HAP-1 (cell line): Measurements from ENCODE around the gene TSPAN33.
"Not testable (repeated sequence)": the region's sequence is repeated elsewhere in the genome, so short reads cannot be mapped to it uniquely, and the experiment has no call there.

Experiments used
- DNase-seq, 2 experiments: peaks; one replicate each; pipeline ENCODE4 v3.0.0-alpha.2; 2016 to 2020; ENCODE audit warnings: low spot score in 2 of 2
- H3K27me3 ChIP-seq: fragments of 250-450 bp; sonication (Bioruptor Pico); 2 replicates; pipeline ENCODE4 v1.5.1; 2020; ENCODE audit warnings: low read depth, mild to moderate bottlenecking, moderate library complexity
- H3K36me3 ChIP-seq: fragments of 250-450 bp; sonication (Bioruptor Pico); replicated peaks from 2 replicates; pipeline ENCODE4 v1.5.1; 2020; ENCODE audit warnings: mild to moderate bottlenecking
- H3K4me1 ChIP-seq: fragments of 250-450 bp; sonication (Bioruptor Pico); 2 replicates; pipeline ENCODE4 v1.5.1; 2020; ENCODE audit warnings: mild to moderate bottlenecking
- H3K4me3 ChIP-seq: fragments of 250-450 bp; sonication (Bioruptor Pico); 2 replicates; pipeline ENCODE4 v1.5.1; 2020; ENCODE audit warnings: mild to moderate bottlenecking, moderate library complexity
- H3K9me3 ChIP-seq: fragments of 250-450 bp; sonication (Bioruptor Pico); 2 replicates; pipeline ENCODE4 v1.5.1; 2020; ENCODE audit warnings: mild to moderate bottlenecking, moderate library complexity
- in situ Hi-C: fragments of 300-500 bp; cut with MboI; formaldehyde crosslinking; loops from 3 replicates; pipeline ENCODE4 v1.14.3; 2020; ENCODE audit warnings: low sequenced_read_pairs, inconsistent platforms, mixed read lengths

TSPAN33 gene

DNA sequence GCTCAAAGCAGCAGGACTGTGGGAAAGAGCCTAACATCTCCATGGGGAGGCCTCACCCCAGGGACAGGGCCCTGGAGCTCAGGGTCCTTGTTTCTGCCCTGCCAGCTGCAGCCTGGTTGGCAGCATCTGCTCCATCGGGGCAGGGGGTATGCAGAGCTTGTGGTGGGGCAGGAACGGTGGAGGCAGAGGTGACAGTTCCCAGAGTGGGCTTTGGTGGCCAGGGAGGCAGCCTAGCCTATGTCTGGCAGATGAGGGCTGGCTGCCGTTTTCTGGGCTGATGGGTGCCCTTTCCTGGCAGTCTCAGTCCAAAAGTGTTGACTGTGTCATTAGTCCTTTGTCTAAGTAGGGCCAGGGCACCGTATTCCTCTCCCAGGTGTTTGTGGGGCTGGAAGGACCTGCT is 68.1 kb downstream of the TSPAN33 start:
- Histone ChIP-seq H3K4me1 (no peaks in the 10 kb centered on the region), H3K4me3 (no peak overlapping the region), H3K9me3 (no peaks in the 10 kb centered on the region), H3K27me3 (no peaks in the 10 kb centered on the region), H3K36me3 (peaks cover 20% of the 10 kb centered on the region)
- in situ Hi-C loops, result loop anchor here (10.0 kb wide), 2 partner anchors 252 to 432 kb away; no protein-coding TSS in a partner anchor
- DNase-seq, result no peak

DNA sequence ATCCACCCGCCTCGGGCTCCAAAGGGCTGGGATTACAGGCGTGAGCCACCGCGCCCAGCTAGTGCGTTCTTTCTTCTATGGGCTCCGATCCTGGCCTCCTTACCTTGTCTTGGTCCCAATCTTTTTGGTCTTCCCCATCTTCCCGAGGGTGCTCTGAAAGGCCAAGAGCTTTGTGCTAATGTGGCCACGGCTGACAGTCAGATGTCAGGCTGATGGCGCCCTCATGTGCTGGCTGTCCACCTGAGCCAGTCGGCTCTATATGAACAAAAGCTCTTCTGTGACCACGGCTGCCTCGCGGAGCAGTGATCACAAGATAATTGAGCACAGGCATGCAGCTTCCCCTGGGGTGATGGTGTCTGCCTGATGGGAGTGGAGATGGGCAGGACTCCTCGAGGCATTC is 69.3 kb downstream of the TSPAN33 start:
- H3K4me3 ChIP-seq, result no peak overlapping the region
- DNase-seq, result peak in 1 of 2 experiments; percentile 53
- peaks cover 3% of the 10 kb centered on the region for H3K4me1 ChIP-seq
- H3K36me3 ChIP-seq, result peaks cover 16% of the 10 kb centered on the region
- H3K27me3 ChIP-seq, result no peaks in the 10 kb centered on the region
- in situ Hi-C loops, result loop anchor here (10.0 kb wide), 2 partner anchors 251 to 431 kb away; no protein-coding TSS in a partner anchor
- H3K9me3 ChIP-seq, result no peaks in the 10 kb centered on the region

DNA sequence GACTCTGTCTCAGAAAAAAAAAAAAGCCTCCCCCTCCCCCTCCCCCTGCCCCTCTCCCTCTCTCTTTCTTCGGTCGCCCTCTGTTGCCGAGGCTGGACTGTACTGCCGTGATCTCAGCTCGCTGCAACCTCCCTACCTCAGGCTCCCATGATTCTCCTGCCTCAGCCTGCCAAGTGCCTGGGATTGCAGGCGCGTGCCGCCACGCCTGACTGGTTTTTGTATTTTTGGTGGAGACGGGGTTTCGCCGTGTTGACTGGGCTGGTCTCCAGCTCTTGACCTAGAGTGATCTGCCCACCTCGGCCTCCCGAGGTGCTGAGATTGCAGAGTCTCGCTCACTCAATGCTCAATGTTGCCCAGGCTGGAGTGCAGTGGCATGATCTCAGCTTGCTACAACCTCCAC is 71.2 kb downstream of the TSPAN33 start:
- H3K4me3 ChIP-seq, H3K4me1 ChIP-seq, H3K36me3 ChIP-seq, H3K27me3 ChIP-seq, H3K9me3 ChIP-seq, DNase-seq: not testable (repeated sequence)
- in situ Hi-C loops, result loop anchor here (10.0 kb wide), 2 partner anchors 249 to 429 kb away; no protein-coding TSS in a partner anchor

DNA sequence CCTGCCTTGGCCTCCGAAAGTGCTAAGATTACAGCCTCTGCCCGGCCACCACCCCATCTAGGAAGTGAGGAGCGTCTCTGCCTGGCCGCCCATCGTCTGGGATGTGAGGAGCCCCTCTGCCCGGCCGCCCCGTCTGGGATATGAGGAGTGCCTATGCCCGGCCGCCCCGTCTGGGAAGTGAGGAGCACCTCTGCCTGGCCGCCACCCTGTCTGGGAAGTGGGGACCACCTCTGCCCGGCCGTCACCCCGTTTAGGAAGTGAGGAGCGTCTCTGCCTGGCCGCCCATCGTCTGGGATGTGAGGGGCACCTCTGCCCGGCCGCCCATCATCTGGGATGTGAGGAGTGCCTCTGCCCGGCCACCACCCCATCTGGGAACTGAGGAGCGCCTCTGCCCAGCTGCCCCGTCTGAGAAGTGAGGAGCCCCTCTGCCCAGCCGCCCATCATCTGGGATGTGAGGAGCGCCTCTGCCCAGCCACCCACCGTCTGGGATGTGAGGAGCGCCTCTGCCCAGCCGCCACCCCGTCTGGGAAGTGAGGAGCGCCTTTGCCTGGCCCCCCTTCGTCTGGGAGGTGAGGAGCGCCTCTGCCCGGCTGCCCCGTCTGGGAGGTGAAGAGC is 71.7 kb downstream of the TSPAN33 start:
- not testable (repeated sequence) for H3K36me3 ChIP-seq, H3K9me3 ChIP-seq, H3K4me1 ChIP-seq, H3K27me3 ChIP-seq, H3K4me3 ChIP-seq, DNase-seq
- in situ Hi-C loops, result loop anchor here (10.0 kb wide), 2 partner anchors 249 to 429 kb away; no protein-coding TSS in a partner anchor

DNA sequence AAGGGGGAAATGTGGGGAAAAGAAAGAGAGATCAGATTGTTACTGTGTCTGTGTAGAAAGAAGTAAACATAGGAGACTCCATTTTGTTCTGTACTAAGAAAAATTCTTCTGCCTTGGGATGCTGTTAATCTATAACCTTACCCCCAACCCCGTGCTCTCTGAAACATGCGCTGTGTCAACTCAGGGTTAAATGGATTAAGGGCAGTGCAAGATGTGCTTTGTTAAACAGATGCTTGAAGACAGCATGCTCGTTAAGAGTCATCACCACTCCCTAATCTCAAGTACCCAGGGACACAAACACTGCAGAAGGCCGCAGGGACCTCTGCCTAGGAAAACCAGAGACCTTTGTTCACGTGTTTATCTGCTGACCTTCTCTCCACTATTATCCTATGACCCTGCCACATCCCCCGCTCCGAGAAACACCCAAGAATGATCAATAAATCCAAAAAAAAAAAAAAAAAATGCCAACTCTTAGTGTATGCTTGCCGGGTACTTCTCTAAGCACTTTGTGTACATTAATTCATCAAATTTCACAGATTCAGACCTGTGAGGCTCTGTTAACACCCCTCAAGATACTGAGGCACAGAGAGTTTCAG is 72.4 kb downstream of the TSPAN33 start:
- not testable (repeated sequence) for DNase-seq, H3K36me3 ChIP-seq, H3K4me3 ChIP-seq, H3K27me3 ChIP-seq, H3K4me1 ChIP-seq, H3K9me3 ChIP-seq
- in situ Hi-C loops, result loop anchor here (10.0 kb wide), 2 partner anchors 248 to 428 kb away; no protein-coding TSS in a partner anchor

DNA sequence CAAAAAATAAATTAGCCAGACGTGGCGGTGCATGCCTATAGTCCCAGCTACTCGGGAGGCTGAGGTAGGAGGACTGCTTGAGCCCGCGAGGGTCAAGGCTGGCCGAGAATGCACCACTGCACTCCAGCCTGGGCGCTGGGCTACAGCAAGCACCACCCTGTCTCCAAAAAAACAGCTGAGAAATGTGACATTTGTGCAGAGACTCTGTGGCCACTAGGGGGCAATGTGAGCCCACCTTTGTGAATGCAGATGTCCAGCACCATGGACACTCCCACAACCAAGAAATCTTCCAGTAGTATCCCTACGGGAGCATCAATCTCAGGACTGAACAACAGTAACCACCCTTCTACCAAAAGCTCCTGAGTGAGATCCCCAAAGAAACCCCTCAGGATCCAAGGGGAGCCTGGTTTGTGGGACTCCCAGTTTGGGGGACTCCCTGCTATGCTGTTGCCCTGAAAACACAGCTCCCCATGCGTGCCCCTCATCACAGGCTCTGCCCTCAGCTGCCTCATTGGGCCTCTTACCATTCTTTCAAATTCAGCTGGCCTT is 74.1 kb downstream of the TSPAN33 start:
- peaks cover 3% of the 10 kb centered on the region for H3K4me1 ChIP-seq
- no peaks in the 10 kb centered on the region for H3K9me3 ChIP-seq
- no peaks in the 10 kb centered on the region for H3K27me3 ChIP-seq
- H3K4me3 ChIP-seq, result no peak overlapping the region
- no peaks in the 10 kb centered on the region for H3K36me3 ChIP-seq
- in situ Hi-C loops, result loop anchor here (10.0 kb wide), 2 partner anchors 246 to 426 kb away; no protein-coding TSS in a partner anchor
- peak; percentile 71 to 92 for DNase-seq

DNA sequence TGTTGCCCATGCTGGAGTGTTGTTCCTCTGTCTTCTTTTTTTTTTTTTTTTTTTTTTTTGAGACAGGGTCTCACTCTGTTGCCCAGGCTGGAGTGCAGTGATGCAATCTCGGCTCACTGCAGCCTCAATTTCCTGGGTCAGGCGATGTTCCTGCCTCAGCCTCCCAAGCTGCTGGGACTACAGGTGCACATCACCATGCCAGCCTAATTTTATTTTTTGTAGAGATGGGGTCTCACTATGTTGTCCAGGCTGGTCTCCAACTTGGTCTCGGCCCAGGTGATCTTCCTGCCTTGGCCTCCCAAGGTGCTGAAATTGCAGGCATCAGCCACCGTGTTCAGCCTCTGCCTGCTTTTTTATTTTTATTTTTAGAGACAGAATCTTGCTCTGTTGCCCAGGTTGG is 74.7 kb downstream of the TSPAN33 start:
- DNase-seq, H3K4me1 ChIP-seq, H3K4me3 ChIP-seq, H3K9me3 ChIP-seq, H3K27me3 ChIP-seq, H3K36me3 ChIP-seq: not testable (repeated sequence)
- in situ Hi-C loops, result loop anchor here (10.0 kb wide), 2 partner anchors 246 to 426 kb away; no protein-coding TSS in a partner anchor
